HL-60 (cell line): Measurements from ENCODE around the gene AKAP11.

Source experiments
- DNase-seq, 2 experiments: peaks; one replicate each; pipeline ENCODE4 v3.0.0-alpha.2; 2010 to 2020; ENCODE audit warnings: low read depth in 1 of 2, low spot score in 1 of 2
- H3K27ac ChIP-seq: fragments of 250-450 bp; sonication (Bioruptor Pico); replicated peaks from 2 replicates; pipeline ENCODE4 v1.5.1; 2020; ENCODE audit warnings: mild to moderate bottlenecking, moderate library complexity
- H3K27me3 ChIP-seq: fragments of 250-450 bp; sonication (Bioruptor Pico); 2 replicates; pipeline ENCODE4 v1.5.1; 2021; ENCODE audit warnings: mild to moderate bottlenecking, moderate library complexity; ENCODE audit not compliant: insufficient read depth, poor library complexity, severe bottlenecking
- H3K4me3 ChIP-seq: replicated peaks from 2 replicates; pipeline ENCODE4 v1.5.1; 2011; ENCODE audit warnings: mild to moderate bottlenecking, control low read depth, low read length; ENCODE audit not compliant: insufficient read depth
- GABPA ChIP-seq: IDR thresholded peaks from 2 replicates; pipeline ENCODE4 v1.6.1; 2012; ENCODE audit warnings: low read depth
- POLR2AphosphoS5 ChIP-seq: IDR thresholded peaks from 2 replicates; pipeline ENCODE4 v1.6.1; 2012; ENCODE audit warnings: low read depth
- SPI1 ChIP-seq: IDR thresholded peaks from 2 replicates; pipeline ENCODE4 v1.6.1; 2012; ENCODE audit warnings: low read depth, mild to moderate bottlenecking, borderline replicate concordance
- TF ChIP-seq, protein P1 (sequence below): IDR thresholded peaks from 2 replicates; pipeline ENCODE4 v1.6.1; 2012; ENCODE audit warnings: low read depth; ENCODE audit not compliant: insufficient replicate concordance
- TF ChIP-seq, protein P2 (sequence below): IDR thresholded peaks from one replicate; pipeline ENCODE4 v1.5.1; 2011; ENCODE audit warnings: low read length, control low read depth, inconsistent platforms; ENCODE audit not compliant: insufficient read depth

Gene AKAP11

DNA sequence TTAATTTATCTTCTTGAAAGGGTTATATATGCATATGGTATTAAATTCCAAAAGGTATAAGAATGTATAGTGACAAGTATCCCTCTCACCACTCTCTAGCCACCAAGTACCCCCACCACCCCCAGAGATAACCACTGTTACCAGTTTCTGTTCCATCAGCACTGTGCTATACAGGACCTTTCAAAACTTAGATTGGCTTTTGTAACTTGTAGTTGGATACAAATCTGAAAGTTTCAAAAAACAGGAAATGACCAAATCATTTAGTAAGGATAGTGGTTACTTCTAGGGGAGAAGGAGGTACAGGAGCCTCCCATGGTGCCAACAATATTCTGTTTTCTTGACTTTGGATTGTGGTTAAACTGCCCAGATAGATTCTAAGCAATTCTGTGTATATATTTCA is 56.7 kb downstream of the AKAP11 start:
- Histone ChIP-seq H3K27me3 (no peaks in the 10 kb centered on the region), H3K27ac (no peak overlapping the region), H3K4me3 (no peak overlapping the region)
- DNase-seq = no peak
- TF ChIP-seq, protein P1, sequence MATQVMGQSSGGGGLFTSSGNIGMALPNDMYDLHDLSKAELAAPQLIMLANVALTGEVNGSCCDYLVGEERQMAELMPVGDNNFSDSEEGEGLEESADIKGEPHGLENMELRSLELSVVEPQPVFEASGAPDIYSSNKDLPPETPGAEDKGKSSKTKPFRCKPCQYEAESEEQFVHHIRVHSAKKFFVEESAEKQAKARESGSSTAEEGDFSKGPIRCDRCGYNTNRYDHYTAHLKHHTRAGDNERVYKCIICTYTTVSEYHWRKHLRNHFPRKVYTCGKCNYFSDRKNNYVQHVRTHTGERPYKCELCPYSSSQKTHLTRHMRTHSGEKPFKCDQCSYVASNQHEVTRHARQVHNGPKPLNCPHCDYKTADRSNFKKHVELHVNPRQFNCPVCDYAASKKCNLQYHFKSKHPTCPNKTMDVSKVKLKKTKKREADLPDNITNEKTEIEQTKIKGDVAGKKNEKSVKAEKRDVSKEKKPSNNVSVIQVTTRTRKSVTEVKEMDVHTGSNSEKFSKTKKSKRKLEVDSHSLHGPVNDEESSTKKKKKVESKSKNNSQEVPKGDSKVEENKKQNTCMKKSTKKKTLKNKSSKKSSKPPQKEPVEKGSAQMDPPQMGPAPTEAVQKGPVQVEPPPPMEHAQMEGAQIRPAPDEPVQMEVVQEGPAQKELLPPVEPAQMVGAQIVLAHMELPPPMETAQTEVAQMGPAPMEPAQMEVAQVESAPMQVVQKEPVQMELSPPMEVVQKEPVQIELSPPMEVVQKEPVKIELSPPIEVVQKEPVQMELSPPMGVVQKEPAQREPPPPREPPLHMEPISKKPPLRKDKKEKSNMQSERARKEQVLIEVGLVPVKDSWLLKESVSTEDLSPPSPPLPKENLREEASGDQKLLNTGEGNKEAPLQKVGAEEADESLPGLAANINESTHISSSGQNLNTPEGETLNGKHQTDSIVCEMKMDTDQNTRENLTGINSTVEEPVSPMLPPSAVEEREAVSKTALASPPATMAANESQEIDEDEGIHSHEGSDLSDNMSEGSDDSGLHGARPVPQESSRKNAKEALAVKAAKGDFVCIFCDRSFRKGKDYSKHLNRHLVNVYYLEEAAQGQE = no peak
- TF ChIP-seq SPI1 (no peak), GABPA (no peak), POLR2AphosphoS5 (no peak)
- TF ChIP-seq, protein P2, sequence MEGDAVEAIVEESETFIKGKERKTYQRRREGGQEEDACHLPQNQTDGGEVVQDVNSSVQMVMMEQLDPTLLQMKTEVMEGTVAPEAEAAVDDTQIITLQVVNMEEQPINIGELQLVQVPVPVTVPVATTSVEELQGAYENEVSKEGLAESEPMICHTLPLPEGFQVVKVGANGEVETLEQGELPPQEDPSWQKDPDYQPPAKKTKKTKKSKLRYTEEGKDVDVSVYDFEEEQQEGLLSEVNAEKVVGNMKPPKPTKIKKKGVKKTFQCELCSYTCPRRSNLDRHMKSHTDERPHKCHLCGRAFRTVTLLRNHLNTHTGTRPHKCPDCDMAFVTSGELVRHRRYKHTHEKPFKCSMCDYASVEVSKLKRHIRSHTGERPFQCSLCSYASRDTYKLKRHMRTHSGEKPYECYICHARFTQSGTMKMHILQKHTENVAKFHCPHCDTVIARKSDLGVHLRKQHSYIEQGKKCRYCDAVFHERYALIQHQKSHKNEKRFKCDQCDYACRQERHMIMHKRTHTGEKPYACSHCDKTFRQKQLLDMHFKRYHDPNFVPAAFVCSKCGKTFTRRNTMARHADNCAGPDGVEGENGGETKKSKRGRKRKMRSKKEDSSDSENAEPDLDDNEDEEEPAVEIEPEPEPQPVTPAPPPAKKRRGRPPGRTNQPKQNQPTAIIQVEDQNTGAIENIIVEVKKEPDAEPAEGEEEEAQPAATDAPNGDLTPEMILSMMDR = no peak

DNA sequence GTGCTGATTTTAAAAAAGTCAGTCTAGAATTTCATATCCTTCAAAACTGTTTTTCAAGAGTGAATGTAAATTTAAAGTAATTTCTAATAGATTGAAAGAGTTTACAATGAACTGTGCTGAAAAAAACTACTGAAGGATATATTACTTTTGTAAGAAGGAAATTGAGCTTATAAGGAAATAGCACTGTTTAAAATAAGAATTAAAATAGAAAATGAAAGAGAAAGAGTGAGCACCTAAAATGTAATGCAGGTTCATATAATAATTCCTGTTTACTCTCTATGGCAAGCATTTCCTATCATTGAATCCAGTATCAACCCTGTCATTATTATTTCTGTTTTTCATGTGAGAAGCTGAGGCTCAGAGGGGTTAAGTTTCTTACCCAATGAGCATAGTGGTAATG is 57.3 kb downstream of the AKAP11 start:
- TF ChIP-seq, protein P1 = no peak
- TF ChIP-seq SPI1 = no peak
- TF ChIP-seq, protein P2 = no peak
- no peak for TF ChIP-seq POLR2AphosphoS5
- no peak for TF ChIP-seq GABPA
- no peak for DNase-seq
- H3K4me3 ChIP-seq = no peak overlapping the region

GRCh38 chr13:42331009-42331408 is 59.1 kb downstream of the AKAP11 start:
- no peak overlapping the region for H3K27ac ChIP-seq
- TF ChIP-seq, protein P1 = no peak
- TF ChIP-seq, protein P2 = no peak
- TF ChIP-seq GABPA (no peak), POLR2AphosphoS5 (no peak), SPI1 (no peak)
- no peak overlapping the region for H3K4me3 ChIP-seq
- peaks cover 3% of the 10 kb centered on the region for H3K27me3 ChIP-seq
- no peak for DNase-seq

More for the DNA sequence above, 57.3 kb downstream of the AKAP11 start:
- H3K27me3 ChIP-seq = no peaks in the 10 kb centered on the region
- no peak overlapping the region for H3K27ac ChIP-seq
